Esophagus squamous epithelium (tissue), 4 donors: ENCODE data around the gene NMB.

Experiments used
- POLR2A ChIP-seq, 4 donors: fragments of 450-650 bp; IDR thresholded peaks; one replicate each; pipeline ENCODE4 v1.6.1; 2017; ENCODE audit warnings: antibody characterized with exemption in 4 of 4, mild to moderate bottlenecking in 4 of 4, moderate library complexity in 3 of 4
- TF ChIP-seq, protein P1 (sequence below), 6 experiments: fragments of 450-650 bp in 4 of 6; fragments of 200-600 bp in 2 of 6; sonication (generic) in 2 of 6; IDR thresholded peaks; one replicate each; pipeline ENCODE4 v1.5.1; 2016 to 2019; ENCODE audit warnings: antibody characterized with exemption in 6 of 6, mild to moderate bottlenecking in 4 of 6, moderate library complexity in 4 of 6

DNA sequence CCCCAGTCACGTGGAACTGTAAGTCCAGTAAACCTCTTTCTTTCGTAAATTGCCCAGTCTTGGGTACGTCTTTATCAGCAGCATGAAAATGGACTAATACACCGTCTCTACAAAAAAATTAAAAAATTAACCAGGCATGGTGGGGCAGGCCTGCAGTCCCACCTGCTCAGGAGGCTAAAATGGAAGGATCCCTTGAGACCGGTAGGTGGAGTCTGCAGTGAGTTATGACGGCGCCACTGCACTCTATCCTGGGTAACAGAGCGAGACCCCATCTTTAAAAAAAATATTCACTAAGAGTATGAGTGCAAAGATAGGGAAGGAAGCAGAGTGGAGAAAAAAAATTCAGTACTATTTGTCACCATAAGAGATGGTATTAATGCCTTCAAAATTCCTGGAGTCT lies 32.3 kb upstream of the NMB start:
- TF ChIP-seq, protein P1, sequence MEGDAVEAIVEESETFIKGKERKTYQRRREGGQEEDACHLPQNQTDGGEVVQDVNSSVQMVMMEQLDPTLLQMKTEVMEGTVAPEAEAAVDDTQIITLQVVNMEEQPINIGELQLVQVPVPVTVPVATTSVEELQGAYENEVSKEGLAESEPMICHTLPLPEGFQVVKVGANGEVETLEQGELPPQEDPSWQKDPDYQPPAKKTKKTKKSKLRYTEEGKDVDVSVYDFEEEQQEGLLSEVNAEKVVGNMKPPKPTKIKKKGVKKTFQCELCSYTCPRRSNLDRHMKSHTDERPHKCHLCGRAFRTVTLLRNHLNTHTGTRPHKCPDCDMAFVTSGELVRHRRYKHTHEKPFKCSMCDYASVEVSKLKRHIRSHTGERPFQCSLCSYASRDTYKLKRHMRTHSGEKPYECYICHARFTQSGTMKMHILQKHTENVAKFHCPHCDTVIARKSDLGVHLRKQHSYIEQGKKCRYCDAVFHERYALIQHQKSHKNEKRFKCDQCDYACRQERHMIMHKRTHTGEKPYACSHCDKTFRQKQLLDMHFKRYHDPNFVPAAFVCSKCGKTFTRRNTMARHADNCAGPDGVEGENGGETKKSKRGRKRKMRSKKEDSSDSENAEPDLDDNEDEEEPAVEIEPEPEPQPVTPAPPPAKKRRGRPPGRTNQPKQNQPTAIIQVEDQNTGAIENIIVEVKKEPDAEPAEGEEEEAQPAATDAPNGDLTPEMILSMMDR (IDR thresholded peaks at IDR 0.05): no peak
- TF ChIP-seq POLR2A (IDR thresholded peaks at IDR 0.05): no peak
